HL-60 (cell line): Measurements from ENCODE around the gene CPS1.

ENCODE experiments used
- DNase-seq, 2 experiments: peaks; one replicate each; pipeline ENCODE4 v3.0.0-alpha.2; 2010 to 2020; ENCODE audit warnings: low read depth in 1 of 2, low spot score in 1 of 2
- H3K27ac ChIP-seq: fragments of 250-450 bp; sonication (Bioruptor Pico); replicated peaks from 2 replicates; pipeline ENCODE4 v1.5.1; 2020; ENCODE audit warnings: mild to moderate bottlenecking, moderate library complexity
- H3K27me3 ChIP-seq: fragments of 250-450 bp; sonication (Bioruptor Pico); 2 replicates; pipeline ENCODE4 v1.5.1; 2021; ENCODE audit warnings: mild to moderate bottlenecking, moderate library complexity; ENCODE audit not compliant: insufficient read depth, poor library complexity, severe bottlenecking
- H3K4me3 ChIP-seq: replicated peaks from 2 replicates; pipeline ENCODE4 v1.5.1; 2011; ENCODE audit warnings: mild to moderate bottlenecking, control low read depth, low read length; ENCODE audit not compliant: insufficient read depth
- GABPA ChIP-seq: IDR thresholded peaks from 2 replicates; pipeline ENCODE4 v1.6.1; 2012; ENCODE audit warnings: low read depth
- POLR2AphosphoS5 ChIP-seq: IDR thresholded peaks from 2 replicates; pipeline ENCODE4 v1.6.1; 2012; ENCODE audit warnings: low read depth
- SPI1 ChIP-seq: IDR thresholded peaks from 2 replicates; pipeline ENCODE4 v1.6.1; 2012; ENCODE audit warnings: low read depth, mild to moderate bottlenecking, borderline replicate concordance
- TF ChIP-seq, protein P1 (sequence below): IDR thresholded peaks from 2 replicates; pipeline ENCODE4 v1.6.1; 2012; ENCODE audit warnings: low read depth; ENCODE audit not compliant: insufficient replicate concordance
- TF ChIP-seq, protein P2 (sequence below): IDR thresholded peaks from one replicate; pipeline ENCODE4 v1.5.1; 2011; ENCODE audit warnings: low read length, control low read depth, inconsistent platforms; ENCODE audit not compliant: insufficient read depth

The CPS1 gene

DNA sequence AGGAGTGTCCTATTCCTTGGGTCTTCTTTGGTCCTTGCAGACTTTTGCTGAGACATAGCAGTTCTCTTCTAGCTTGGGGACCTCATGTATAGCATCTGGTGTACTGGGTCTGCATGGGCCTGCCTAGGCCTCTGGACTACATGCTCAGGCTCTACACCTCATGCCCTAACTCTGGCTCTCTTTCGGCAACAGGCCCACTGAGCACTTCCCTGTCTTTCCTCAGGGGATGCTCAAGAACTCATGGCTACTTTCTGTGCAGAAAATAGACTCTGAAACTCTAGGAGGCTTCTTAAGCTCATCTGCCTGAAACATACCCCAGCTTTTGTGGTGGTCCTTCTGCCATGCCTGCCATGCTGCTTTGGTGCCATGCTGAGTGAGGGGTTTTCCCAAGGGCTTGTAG, 21.5 kb upstream of the CPS1 start:
- no peaks in the 10 kb centered on the region for H3K27me3 ChIP-seq
- DNase-seq = no peak
- no peak overlapping the region for H3K27ac ChIP-seq
- H3K4me3 ChIP-seq = no peak overlapping the region
- TF ChIP-seq POLR2AphosphoS5 (no peak), GABPA (no peak), SPI1 (no peak)
- TF ChIP-seq, protein P1, sequence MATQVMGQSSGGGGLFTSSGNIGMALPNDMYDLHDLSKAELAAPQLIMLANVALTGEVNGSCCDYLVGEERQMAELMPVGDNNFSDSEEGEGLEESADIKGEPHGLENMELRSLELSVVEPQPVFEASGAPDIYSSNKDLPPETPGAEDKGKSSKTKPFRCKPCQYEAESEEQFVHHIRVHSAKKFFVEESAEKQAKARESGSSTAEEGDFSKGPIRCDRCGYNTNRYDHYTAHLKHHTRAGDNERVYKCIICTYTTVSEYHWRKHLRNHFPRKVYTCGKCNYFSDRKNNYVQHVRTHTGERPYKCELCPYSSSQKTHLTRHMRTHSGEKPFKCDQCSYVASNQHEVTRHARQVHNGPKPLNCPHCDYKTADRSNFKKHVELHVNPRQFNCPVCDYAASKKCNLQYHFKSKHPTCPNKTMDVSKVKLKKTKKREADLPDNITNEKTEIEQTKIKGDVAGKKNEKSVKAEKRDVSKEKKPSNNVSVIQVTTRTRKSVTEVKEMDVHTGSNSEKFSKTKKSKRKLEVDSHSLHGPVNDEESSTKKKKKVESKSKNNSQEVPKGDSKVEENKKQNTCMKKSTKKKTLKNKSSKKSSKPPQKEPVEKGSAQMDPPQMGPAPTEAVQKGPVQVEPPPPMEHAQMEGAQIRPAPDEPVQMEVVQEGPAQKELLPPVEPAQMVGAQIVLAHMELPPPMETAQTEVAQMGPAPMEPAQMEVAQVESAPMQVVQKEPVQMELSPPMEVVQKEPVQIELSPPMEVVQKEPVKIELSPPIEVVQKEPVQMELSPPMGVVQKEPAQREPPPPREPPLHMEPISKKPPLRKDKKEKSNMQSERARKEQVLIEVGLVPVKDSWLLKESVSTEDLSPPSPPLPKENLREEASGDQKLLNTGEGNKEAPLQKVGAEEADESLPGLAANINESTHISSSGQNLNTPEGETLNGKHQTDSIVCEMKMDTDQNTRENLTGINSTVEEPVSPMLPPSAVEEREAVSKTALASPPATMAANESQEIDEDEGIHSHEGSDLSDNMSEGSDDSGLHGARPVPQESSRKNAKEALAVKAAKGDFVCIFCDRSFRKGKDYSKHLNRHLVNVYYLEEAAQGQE = no peak
- TF ChIP-seq, protein P2, sequence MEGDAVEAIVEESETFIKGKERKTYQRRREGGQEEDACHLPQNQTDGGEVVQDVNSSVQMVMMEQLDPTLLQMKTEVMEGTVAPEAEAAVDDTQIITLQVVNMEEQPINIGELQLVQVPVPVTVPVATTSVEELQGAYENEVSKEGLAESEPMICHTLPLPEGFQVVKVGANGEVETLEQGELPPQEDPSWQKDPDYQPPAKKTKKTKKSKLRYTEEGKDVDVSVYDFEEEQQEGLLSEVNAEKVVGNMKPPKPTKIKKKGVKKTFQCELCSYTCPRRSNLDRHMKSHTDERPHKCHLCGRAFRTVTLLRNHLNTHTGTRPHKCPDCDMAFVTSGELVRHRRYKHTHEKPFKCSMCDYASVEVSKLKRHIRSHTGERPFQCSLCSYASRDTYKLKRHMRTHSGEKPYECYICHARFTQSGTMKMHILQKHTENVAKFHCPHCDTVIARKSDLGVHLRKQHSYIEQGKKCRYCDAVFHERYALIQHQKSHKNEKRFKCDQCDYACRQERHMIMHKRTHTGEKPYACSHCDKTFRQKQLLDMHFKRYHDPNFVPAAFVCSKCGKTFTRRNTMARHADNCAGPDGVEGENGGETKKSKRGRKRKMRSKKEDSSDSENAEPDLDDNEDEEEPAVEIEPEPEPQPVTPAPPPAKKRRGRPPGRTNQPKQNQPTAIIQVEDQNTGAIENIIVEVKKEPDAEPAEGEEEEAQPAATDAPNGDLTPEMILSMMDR = no peak

DNA sequence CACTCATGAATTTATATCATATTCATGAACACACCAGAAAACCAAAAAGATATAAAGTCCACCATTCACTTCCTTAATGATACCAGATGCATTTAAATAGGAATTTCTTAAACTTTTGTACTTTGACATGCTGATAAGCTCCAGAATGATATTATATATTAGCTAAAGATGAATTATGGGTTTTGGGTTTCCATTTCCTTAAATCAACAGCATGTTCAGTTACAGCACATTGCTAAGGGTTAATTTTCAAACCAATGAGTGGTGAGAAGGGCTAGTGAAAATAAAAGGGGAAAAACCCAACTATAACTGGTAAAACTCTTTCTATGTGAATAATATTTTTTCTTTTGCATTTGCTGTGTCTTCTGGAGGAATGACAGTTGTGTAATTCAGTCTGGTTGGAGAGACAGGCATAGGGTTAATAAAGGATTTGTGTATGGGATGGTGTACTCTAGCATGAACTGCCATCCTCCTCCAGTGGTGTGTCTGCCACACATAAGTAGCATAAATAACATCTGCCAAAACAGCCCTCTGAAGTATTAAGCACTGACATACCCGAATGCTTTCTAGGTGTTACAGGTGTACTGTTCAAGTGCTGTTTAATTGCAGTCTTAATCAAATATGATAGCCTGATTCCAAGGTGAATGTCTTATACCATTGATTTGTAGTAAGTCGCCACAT, 19.3 kb upstream of the CPS1 start:
- Histone ChIP-seq H3K4me3 (no peak overlapping the region), H3K27me3 (no peaks in the 10 kb centered on the region), H3K27ac (no peak overlapping the region)
- DNase-seq = no peak
- TF ChIP-seq POLR2AphosphoS5 (no peak), SPI1 (no peak), GABPA (no peak)
- TF ChIP-seq, protein P2 = no peak

DNA sequence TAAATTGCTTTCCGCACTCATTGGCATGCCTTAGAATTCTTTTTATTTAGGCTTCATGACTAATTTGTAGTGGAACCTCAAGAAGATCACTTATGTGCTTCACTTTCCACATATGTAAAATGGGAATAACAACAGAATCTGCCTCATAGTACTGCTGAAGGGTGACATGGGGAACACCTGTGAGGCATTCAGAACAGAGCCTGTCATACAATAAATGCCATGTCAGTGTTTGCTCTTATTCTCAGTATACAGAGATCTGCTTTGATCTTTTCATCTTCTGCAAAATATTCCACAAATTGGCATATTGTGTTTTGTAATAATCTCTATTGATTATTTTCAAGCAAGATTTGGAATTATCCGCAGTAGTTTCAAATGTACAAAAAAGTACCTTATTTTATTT, 17.4 kb upstream of the CPS1 start:
- no peak overlapping the region for H3K27ac ChIP-seq
- DNase-seq = no peak
- H3K27me3 ChIP-seq = no peaks in the 10 kb centered on the region
- H3K4me3 ChIP-seq = no peak overlapping the region
- TF ChIP-seq, protein P1 = no peak
- TF ChIP-seq, protein P2 = no peak
- TF ChIP-seq SPI1 (no peak), GABPA (no peak), POLR2AphosphoS5 (no peak)
